Occipital lobe (tissue), 2 donors: Measurements from ENCODE around the gene STMP1. TPM values are rescaled to one million over a fixed set of nuclear protein-coding genes. Genes with fewer than 3 reads are reported as not detected.

Experiments used
- DNase-seq: peaks from one replicate; lab custom pipeline; 2025; lab: John Stamatoyannopoulos, UW
- total RNA-seq: library from RNA; depleted of rRNA; stranded (reverse); fragments of >200 nt; gene quantifications from one replicate; pipeline ENCODE4 v1.2.3, GENCODE V29; 2014

STMP1 gene
- total RNA-seq, 1 donor from 2014 or later: 24.2 TPM

DNA sequence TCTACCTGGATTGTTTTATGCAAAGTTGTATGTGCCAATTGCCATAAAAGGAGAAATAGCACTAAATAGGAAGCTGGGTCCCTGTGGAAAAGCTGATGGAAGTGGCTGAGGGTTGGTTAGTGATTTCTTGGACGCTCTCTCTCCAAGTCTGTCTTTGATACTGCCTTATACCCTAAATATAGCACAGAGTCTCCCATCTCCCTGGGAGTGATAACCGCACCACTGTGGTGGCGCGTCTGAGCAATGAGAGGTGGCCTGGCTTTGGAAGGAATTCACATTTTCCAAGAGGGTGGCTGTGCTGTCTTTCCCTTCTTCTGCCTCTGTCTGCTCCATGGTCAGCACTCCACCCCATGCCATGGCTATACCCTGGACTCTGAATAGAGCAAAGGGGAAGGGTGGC, 31.2 kb downstream of the STMP1 start:
- DNase-seq: no peak

DNA sequence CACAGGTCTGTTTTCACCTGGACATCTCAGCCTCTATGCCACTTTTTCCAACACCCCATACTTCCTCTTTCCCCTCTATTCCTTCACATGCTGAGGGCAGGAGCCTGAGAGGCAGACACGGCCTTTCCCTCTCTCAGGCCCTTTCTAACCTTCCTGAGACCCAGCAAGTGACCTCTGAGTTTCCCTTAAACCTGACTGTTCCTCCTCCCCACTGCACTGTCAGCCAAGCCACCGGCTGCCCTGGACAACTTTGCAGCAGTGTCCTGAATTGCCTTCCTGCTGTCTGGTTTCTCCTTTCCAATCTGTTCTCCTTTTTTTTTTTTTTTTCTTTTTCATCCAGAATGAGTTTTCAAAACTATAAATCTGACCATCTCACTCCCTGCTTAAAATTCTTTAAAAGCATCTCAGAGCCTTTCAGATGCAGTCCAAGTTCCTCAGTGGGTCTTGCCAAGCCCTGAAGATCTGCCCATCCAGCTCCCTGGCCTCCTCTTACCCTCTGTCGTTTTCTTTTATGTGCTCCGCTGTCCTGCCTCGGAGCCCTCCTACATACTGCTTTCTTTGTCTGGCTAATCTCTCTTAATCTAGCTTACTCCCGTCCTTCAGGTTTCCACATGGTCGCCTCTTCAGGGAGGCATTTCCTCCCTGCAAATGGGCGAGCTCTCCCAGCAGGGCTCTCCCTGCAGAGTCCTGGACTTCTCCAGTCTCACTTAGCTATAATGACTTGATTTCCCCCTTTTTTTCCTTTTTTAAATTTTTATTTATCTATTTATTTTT, 35.1 kb downstream of the STMP1 start:
- no peak for DNase-seq

DNA sequence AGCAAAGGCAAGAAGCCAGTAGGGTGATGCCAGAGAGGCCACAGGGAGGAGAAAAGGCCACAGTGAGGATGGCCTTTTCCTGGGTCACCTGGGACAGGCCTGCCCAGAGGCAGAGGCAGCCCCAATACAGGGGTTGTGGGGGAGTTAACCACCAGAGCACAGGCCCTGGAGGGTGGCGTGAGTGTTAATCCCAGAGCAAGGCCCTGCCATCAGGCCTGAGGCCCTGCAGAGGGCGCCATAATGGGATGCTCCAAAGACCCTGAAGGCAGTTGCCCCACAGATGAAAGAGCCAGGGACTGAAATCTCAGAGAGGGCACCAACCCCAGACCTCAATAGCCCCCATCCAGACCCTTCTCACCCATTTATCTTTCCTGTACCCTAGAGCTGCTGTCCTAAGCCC, 41.8 kb downstream of the STMP1 start:
- DNase-seq: no peak

DNA sequence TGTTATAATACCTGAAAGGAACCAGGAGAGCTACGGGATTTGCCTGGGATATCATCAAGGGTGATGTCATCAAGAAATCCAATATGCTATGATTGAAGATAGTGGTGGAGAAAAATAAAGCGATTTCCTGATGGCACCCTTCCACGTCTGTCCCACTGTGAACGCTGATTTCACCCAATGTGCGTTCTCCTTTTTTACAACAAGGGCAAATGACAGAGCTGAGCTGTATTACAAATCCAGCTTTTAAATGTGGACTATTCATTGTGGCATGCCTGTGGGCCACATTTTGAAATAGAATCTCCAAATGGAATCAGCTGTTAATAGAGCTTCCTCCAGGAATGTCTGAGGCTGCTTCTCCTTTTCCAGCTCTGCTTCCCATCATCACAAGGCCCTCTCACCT, 42.4 kb downstream of the STMP1 start:
- DNase-seq: no peak

DNA sequence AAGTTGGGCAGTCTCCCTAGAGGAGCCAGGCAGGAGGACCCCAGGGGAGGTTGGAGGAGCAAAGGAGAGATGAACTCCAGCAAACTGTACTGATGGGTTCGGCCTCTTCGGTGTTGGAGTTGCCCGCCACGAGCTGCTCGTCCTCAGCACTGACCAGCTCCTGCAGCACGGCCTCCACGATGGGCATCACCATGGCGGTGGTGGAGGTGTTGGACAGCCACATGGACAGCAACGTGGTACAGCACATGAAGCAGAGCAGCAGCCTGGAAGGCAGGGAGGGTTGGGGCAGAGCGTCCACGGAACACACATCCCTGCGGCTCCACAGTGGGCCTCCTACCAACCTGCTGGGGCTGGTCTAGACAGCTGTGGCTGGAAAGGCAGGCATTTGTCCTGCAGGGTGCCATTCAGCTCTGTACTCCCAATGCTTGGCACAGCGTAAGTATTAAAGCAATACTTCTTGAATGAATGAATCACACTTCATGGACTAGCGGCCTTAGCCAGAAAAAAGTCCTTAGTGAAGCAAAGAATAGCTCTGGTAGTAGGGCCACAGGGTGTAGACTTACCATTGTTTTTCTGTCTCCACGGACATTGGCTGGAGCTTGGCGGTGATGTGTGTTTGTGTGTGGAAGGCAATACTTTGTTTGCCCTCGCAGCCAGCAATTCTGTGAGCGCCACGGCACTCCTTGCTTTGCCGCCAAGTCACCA, 43.9 kb downstream of the STMP1 start:
- no peak for DNase-seq

DNA sequence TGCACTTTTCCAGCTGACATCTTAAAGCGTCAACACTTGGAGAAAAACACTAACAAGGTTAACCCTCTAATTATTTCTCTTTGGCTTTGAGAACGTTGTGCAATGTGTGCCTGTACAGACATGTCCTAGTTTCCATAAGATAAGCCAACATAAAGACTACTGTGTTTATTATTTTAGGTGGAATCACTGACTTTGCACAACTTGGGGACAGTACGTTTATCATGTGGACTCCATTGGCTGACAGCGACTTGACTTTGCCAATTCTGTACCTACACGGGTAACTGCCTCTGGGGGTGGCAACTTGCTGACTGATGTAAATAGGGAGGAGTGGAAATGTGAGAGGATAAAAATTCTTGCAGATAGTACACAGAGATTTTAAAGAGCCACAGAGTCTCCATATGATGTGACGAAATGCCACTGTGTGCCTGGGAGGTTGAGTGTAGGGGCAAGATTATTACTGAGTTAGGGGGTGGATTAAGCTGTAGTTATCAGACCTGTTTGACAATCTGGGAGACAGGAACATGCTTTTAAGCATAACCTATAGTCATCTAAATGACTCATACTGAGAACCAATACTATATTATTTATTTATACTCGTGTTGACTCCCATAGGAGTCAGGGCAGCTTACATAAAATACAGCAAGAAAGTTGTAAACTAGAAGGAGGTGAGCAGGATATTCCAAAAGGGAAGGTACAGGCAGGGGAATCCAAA, 44.7 kb downstream of the STMP1 start:
- no peak for DNase-seq

DNA sequence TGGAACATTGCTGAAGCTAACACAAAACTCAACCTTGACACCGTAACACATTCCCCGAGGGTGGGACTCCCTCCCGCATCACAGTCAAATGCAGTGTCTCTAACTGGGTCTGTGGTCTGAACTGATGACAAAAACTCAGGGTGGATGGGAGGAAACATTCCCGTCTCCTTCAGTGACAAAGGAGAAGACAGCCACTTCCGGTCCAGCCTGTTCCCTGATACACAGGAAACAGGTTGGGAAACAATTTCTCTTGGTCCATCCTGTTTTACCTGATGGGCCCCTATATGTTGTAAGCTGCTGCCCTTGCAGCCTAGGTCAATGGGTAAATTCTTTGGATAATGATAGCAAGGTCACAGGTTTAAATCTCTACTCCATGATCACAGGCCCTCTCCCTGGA, 45.3 kb downstream of the STMP1 start:
- no peak for DNase-seq

DNA sequence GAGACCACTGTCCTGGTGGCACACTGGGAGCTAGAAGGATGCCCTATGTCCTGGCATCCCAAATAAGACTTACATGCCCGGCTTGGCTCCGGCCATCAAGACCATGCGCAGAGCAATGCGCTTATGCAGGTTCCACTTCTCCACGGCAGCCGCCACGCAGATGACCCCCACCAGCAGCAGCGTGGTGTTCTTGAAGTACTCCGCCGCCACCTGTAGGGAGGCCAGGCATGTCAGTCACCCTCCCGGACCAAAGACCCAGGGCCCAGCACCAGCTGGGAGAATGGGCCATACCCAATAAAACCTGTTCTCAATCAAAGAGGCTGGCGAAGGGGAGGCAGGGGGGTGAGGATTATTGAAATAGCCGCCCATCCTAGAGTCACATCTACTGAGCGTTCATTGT, 45.7 kb downstream of the STMP1 start:
- DNase-seq: no peak

DNA sequence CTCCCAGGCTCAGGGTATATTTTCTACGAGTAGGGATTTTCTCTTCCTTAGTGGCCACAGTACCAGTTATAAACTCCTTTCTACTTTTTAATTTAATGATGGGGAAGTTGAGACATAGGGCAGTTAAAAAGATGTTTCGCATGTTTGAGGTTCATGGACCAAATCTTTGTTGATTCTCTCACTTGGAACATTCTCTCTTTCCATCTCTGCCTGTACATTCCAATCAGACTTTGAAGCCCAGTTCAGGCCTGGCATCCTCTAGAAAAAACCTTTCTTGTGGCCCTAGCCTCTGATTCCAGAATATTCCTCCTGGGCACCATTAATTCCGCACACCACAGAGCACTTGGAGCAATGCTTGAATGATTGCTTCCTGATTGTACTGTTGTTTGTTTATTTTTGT, 47.2 kb downstream of the STMP1 start:
- DNase-seq: no peak

DNA sequence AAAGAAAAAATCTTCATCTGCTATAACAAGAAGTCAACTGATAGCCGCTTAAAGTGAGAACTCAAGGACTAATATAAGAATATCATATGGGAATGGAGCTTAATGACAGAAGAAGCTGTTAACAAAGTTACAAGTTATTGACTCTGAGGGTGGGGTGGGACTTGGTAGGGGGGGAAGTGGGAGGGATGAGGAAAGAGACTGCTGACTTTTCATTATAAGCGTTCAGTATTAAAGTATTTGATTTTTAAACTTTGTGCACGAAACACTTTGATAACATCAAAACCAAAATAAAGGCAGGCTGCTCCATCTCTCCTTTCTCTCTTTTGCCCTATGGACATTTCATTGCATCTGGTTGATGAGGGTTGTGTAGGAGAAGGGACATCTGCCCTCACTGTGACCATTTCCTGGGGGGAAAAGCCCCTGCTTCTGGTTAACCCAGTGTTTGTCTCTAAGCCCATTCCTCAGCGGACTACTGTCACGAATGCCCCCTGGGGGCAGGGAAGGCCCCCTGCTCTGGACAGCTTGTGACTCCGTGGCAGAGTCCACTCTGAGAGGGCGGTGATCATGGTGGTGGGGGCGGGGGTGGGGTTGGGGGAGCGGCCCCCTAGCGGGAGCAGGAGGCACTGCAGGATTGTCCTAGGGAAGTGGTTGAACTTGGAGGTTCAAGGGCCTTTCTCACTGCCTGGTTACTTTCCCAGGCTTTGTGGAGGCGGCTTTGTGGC, 48.3 kb downstream of the STMP1 start:
- no peak for DNase-seq

DNA sequence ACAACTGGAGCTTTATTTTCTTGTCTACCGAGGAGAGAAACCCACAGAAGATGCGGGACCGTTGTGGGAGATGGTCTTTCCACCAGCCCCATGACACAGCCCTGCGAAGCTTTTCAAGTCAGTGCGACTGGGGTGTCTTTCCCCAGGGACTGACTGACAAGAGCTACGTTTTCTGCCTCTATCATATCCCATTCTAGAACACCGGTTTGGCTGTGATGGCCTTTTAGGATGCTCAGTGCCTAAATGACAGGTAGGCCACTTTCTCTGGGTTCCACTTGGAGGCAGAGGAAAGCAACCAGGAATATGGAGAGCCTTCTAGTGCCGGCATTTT, 48.8 kb downstream of the STMP1 start:
- DNase-seq: no peak

DNA sequence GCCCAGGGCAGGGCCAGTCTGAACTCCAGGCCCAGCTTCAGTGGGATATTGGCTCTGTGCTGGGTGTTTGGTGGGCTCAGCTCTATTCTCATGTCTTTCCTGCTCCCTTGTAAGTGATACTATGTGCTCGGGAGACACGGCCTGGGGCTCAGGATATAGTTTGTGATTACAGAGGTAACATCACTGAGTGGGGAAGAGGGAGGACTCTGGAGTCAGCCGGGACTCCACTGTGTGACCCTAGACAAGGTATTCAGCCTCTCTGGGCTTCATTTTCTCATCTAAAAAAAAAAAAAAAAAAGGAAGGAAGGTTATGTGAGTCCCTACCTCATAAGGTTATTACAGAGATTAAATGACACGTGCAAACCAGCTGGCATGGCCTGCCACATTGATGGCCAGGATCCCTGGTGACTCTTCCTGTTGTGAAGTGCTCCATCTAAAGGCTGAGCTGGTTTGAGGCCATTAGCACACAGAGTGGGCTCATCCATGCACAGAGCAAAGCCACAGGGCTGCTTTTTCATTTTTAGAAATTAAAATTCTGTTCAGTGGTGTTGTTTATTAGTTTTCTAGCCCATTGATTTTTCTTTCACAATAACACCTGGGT, 50.0 kb downstream of the STMP1 start:
- DNase-seq: no peak

DNA sequence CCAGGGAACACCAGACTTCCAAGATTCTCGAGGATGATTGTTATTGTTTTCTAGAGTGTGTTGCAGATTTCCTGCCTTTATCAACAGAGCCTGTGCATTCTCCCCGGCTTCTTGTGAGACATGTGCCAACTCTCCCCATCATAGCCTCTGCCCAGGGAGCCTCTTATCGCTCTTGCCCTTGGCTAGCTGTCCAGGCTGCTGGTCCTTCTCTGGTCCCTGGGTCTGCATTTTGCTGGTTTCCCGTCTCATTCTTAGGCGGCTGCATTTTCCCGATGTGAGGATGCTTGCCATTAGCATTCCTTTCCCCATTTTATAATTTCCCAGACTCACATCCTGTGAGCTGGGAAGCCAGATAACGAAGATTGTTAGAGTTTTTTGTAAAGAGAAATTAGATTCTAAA, 50.5 kb downstream of the STMP1 start:
- DNase-seq: no peak

DNA sequence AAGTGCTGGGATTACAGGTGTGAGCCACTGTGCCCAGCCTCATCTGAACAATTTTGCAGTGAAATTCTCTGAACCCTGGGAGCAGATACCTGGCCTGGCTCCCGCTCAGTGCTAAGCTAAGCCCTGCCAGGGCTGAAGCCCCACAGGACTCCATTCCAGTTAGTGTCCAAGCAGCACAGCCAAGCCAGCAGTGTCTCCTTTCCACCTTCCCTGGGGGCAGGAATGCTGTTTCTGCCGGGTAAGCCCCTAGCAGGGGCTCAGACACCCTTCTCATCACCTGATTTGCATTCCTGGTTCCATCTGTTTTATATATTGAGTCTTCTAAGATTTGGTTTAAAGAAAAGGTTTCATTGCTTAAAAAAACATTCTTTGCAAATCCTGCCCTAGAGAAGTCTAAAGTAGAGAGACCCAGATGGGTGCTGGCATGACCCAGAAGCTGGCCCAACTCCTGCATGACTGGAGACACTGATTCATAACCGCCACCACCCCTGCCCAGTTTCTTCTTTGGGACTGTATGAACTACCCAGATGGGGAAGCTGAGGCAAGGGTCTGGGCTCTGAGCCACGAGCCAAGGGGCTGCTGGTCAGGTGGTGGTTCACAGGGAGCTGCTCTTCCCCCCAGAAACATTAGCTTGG, 51.6 kb downstream of the STMP1 start:
- DNase-seq: no peak

DNA sequence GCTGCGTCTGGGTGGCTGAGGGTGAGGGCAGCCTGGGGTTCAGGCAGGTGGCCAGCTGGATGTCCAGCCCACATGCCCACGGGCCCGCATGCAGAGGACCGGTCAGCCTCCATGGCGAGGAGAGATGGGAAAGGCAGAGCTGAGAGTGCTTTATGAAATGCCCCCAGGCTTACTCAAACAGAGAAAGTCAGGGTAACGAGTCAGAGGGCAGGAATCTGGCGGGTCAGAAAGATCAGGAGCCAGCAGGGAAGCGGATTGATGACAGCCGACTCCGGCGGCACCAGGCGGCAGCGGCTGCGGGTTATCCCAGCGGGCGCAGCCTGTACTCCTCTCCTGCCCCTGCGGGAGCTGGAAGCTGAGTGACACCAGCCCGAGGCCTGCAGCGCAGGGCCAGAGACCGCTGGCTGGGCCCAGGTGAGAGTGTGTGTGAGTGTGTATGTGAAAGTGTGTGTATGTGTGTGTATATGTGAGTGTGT, 52.3 kb downstream of the STMP1 start:
- no peak for DNase-seq

DNA sequence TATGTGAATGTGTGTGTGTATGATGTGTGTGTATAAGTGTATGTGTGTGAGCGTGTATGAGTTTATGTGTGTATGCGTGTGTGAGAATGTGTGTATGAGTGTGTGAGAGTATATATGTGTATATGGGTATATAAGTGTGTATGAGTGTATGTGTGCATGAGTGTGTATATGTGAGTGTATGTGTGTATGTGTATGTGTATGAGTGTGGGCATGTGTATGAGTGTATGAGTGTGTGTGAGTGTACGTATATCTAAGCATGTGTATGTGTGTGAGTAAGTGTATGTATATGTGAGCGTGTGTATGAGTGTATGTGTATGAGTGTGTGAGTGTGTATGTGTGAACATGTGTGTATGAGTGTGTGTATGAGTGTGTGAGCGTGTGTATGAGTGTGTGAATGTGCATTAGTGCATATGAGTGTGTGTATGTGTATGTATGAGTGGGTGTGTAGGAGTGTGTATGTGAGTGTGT, 52.8 kb downstream of the STMP1 start:
- DNase-seq: no peak

DNA sequence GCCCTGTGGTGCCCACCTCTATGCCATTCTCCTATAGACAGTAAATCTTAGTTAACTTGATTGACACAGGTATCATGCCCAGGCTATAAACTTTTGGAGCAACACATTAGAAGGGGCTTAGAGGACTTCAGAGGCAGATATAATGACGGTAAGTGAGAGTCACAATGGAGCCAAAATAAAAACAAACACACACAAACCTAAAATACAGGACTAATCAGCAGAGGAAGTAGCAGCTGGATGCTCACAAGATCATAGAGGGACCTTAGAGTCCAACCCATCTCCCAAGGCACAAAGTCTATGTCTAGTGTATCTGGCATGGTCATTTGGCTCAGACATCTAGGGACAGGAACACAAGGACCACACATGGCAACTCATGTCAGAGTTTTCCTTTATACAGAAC, 53.4 kb downstream of the STMP1 start:
- DNase-seq: no peak

DNA sequence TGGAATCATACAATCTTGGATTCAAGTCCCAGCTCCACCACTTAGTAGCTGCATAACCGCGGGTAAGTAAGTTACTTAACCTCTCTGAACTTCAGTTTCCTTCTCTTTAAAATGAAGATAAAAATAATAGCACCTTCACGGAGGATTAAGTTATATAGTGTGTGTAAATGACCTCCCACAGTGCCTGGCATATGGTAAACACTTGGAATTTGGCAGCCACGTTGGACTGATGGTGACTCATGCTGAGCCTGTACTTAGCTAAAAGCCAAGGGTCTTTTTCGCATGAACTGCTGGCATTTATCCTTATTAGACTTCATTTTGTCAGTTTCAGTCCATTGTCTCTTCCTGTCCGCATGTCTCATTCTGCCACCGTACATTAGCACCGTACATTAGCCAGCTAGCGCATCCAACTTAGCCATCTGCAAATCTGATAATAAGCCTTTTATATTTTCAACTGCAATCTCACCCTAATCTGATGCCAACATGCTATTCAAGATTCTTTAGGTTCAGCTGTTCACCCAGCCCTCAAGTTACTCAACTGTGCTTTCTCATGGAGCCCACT, 54.4 kb downstream of the STMP1 start:
- DNase-seq: no peak

DNA sequence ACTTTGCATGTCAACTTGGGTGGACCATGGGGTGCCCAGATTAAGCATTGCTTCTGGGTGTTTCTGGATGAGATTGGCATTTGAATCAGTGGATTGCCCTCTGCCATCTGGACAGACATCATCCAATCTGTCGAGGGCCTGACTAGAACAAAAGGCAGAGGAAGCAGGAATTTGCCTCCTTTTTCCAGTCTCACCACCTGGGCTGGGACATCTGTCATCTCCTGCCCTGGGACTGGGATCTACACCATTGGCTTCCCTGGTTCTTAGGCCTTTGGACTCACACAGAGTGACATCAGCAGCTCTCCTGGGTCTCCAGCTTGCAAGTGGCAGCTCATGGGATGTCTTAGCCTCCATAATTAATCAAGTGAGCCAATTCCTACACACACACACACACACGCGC, 55.4 kb downstream of the STMP1 start:
- DNase-seq: no peak

DNA sequence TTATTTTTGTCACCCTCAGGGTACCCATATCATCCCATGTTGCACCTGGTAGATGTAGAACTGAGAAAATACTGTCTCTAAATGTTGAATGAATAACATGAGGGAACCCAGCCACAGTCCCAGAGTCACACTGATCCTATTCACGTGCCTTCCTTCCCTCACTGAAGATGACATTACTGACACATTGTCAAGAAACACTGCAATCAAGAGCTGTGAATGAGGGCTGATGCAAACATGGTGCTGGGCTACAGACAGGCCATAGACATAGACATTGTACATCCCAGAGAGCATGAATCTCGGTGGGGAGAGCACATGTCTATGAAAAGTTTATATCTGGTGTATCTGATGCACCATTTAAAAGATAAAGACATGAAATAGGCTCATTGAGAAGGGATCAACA, 55.9 kb downstream of the STMP1 start:
- DNase-seq: no peak
